Gastroesophageal sphincter (tissue), 3 donors: Measurements from ENCODE around the gene PHKG2.

Experiments
- EP300 ChIP-seq: sonication (generic); formaldehyde crosslinking; IDR thresholded peaks from one replicate; pipeline ENCODE4 v1.6.1; 2017; ENCODE audit warnings: antibody characterized with exemption, mild to moderate bottlenecking
- POLR2A ChIP-seq, 2 donors: fragments of 450-650 bp; IDR thresholded peaks; one replicate each; pipeline ENCODE4 v1.6.1; 2017; ENCODE audit warnings: antibody characterized with exemption in 2 of 2, mild to moderate bottlenecking in 2 of 2, moderate library complexity in 1 of 2
- POLR2AphosphoS5 ChIP-seq: sonication (generic); formaldehyde crosslinking; IDR thresholded peaks from one replicate; pipeline ENCODE4 v1.6.1; 2017; ENCODE audit warnings: antibody characterized with exemption
- TF ChIP-seq, protein P1 (sequence below), 4 experiments: fragments of 200-600 bp in 2 of 4; fragments of 450-650 bp in 2 of 4; sonication (generic) in 1 of 4; IDR thresholded peaks; one replicate each; pipeline ENCODE4 v1.5.1; 2017 to 2019; ENCODE audit warnings: antibody characterized with exemption in 4 of 4, mild to moderate bottlenecking in 2 of 4, moderate library complexity in 2 of 4

DNA sequence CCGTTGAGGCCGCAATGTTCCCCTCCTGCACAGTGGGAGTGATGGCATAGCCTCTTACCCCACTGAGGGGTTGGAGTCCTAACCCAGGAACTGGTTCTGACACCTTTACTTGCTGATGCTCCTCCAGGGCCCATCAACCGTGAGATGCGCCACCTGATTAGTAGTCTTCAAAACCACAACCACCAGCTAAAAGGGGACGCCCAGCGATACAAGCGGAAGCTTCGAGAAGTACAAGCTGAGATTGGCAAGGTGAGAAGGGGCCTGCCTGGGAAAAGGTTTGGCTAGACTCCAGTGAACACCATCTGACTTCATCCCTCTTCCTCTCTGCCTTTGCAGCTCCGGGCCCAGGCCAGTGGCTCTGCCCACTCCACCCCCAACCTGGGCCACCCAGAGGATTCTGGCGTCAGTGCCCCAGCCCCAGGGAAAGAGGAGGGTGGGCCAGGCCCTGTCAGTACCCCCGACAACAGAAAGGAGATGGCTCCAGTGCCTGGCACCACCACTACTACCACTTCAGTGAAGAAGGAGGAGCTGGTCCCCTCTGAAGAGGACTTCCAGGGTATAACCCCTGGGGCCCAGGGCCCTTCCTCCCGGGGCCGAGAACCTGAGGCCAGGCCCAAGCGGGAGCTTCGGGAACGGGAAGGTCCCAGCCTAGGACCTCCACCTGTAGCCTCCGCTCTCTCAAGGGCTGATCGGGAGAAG lies 19.7 kb downstream of the PHKG2 start:
- TF ChIP-seq, protein P1, sequence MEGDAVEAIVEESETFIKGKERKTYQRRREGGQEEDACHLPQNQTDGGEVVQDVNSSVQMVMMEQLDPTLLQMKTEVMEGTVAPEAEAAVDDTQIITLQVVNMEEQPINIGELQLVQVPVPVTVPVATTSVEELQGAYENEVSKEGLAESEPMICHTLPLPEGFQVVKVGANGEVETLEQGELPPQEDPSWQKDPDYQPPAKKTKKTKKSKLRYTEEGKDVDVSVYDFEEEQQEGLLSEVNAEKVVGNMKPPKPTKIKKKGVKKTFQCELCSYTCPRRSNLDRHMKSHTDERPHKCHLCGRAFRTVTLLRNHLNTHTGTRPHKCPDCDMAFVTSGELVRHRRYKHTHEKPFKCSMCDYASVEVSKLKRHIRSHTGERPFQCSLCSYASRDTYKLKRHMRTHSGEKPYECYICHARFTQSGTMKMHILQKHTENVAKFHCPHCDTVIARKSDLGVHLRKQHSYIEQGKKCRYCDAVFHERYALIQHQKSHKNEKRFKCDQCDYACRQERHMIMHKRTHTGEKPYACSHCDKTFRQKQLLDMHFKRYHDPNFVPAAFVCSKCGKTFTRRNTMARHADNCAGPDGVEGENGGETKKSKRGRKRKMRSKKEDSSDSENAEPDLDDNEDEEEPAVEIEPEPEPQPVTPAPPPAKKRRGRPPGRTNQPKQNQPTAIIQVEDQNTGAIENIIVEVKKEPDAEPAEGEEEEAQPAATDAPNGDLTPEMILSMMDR (IDR thresholded peaks at IDR 0.05), result no peak
- TF ChIP-seq POLR2A (IDR thresholded peaks at IDR 0.05) (no peak), POLR2AphosphoS5 (no peak), EP300 (no peak)
